IMR-90 (cell line): ENCODE measurements around the gene RXRB. TPM values are rescaled to one million over a fixed set of nuclear protein-coding genes. Genes with fewer than 3 reads are reported as not detected.

ENCODE experiments used
- ATAC-seq: fragments of 200-7000 bp; cut with Tn5 transposase; 2 replicates; pipeline ENCODE4 v1.9.1; 2020; ENCODE audit warnings: low read depth, mild to moderate bottlenecking, moderate library complexity
- BruUV-seq: library from RNA; stranded (reverse); fragments of 400-500 nt; replicated peaks from 2 replicates; lab custom pipeline; 2021; lab: Mats Ljungman, UMichigan
- CTCF ChIA-PET: fragments of 300-600 bp; formaldehyde crosslinking; extraction: SDS; loops from one replicate; lab custom pipeline; 2021; ENCODE audit warnings: antibody characterized with exemption; lab: Yijun Ruan, JAX
- POLR2A ChIA-PET: fragments of 300-600 bp; sonication (Branson Sonifier 250); formaldehyde crosslinking; loops from one replicate; lab custom pipeline; 2022; ENCODE audit warnings: antibody characterized with exemption; ENCODE audit not compliant: unreplicated experiment; lab: Charles Lee
- DNase-seq: peaks from one replicate; pipeline ENCODE4 v3.0.0; 2013
- H2AFZ ChIP-seq: replicated peaks from 2 replicates; pipeline ENCODE3; 2013; ENCODE audit warnings: low read length, mild to moderate bottlenecking; ENCODE audit not compliant: poor library complexity
- H2AK5ac ChIP-seq: 2 replicates; pipeline ENCODE4 v1.6.1; 2013; ENCODE audit warnings: low read depth, low read length, inconsistent platforms
- H2AK9ac ChIP-seq: replicated peaks from 2 replicates; pipeline ENCODE3; 2013; ENCODE audit warnings: mild to moderate bottlenecking, low read depth, low read length, moderate library complexity; ENCODE audit not compliant: poor library complexity
- H2BK120ac ChIP-seq: 2 replicates; pipeline ENCODE4 v1.6.1; 2013; ENCODE audit warnings: low read depth, low read length, inconsistent platforms
- H2BK15ac ChIP-seq: 3 replicates; pipeline ENCODE4 v1.6.1; 2013; ENCODE audit warnings: low read depth, low read length, inconsistent platforms
- H2BK20ac ChIP-seq: 2 replicates; pipeline ENCODE4 v1.6.1; 2013; ENCODE audit warnings: low read depth, mild to moderate bottlenecking, inconsistent platforms, low read length, moderate library complexity
- H2BK5ac ChIP-seq: 2 replicates; pipeline ENCODE4 v1.6.1; 2013; ENCODE audit warnings: mild to moderate bottlenecking, low read depth, low read length, inconsistent platforms; ENCODE audit not compliant: poor library complexity, severe bottlenecking
- H3K14ac ChIP-seq: replicated peaks from 2 replicates; pipeline ENCODE4 v1.6.1; 2013; ENCODE audit warnings: low read depth, low read length, inconsistent platforms
- H3K18ac ChIP-seq: 2 replicates; pipeline ENCODE4 v1.6.1; 2013; ENCODE audit warnings: low read depth, low read length, control low read depth
- H3K23ac ChIP-seq: 2 replicates; pipeline ENCODE4 v1.6.1; 2013; ENCODE audit warnings: low read depth, low read length, inconsistent platforms
- H3K27ac ChIP-seq: 2 replicates; pipeline ENCODE4 v1.5.1; 2013; ENCODE audit warnings: mild to moderate bottlenecking, control low read depth, low read length; ENCODE audit not compliant: insufficient read depth
- H3K27me3 ChIP-seq: 2 replicates; pipeline ENCODE4 v1.6.1; 2013; ENCODE audit warnings: low read length; ENCODE audit not compliant: control insufficient read depth, insufficient read depth
- H3K36me3 ChIP-seq: 2 replicates; pipeline ENCODE4 v1.6.1; 2013; ENCODE audit warnings: low read length, mixed read lengths; ENCODE audit not compliant: control insufficient read depth, insufficient read depth
- H3K4ac ChIP-seq: 2 replicates; pipeline ENCODE4 v1.6.1; 2013; ENCODE audit warnings: low read depth, low read length, inconsistent platforms
- H3K4me1 ChIP-seq: 2 replicates; pipeline ENCODE4 v1.6.1; 2013; ENCODE audit warnings: low read length, mixed read lengths; ENCODE audit not compliant: control insufficient read depth, insufficient read depth
- H3K4me2 ChIP-seq: 2 replicates; pipeline ENCODE4 v1.6.1; 2013; ENCODE audit warnings: low read depth, mild to moderate bottlenecking, control low read depth, low read length, moderate library complexity
- H3K4me3 ChIP-seq: 2 replicates; pipeline ENCODE4 v1.5.1; 2013; ENCODE audit warnings: low read depth, mild to moderate bottlenecking, control low read depth, low read length, moderate library complexity; ENCODE audit not compliant: insufficient read depth
- H3K56ac ChIP-seq: 2 replicates; pipeline ENCODE4 v1.6.1; 2013; ENCODE audit warnings: low read length, inconsistent platforms; ENCODE audit not compliant: insufficient read depth; ENCODE audit errors: extremely low read depth
- H3K79me1 ChIP-seq, 2 experiments: 2 replicates each; pipeline ENCODE4 v1.6.1; 2013; ENCODE audit warnings: low read length in 2 of 2, inconsistent platforms in 1 of 2, low read depth in 1 of 2
- H3K9ac ChIP-seq: 2 replicates; pipeline ENCODE4 v1.6.1; 2013; ENCODE audit warnings: low read depth, low read length, control low read depth
- H3K9me1 ChIP-seq: 2 replicates; pipeline ENCODE4 v1.6.1; 2013; ENCODE audit warnings: low read length, inconsistent platforms; ENCODE audit not compliant: insufficient read depth
- H3K9me3 ChIP-seq: 2 replicates; pipeline ENCODE4 v1.6.1; 2013; ENCODE audit warnings: low read length; ENCODE audit not compliant: control insufficient read depth, insufficient read depth
- H4K20me1 ChIP-seq: 2 replicates; pipeline ENCODE4 v1.6.1; 2013; ENCODE audit warnings: low read length, inconsistent platforms; ENCODE audit not compliant: insufficient read depth
- H4K5ac ChIP-seq: 2 replicates; pipeline ENCODE4 v1.6.1; 2013; ENCODE audit warnings: mild to moderate bottlenecking, low read depth, low read length, control low read depth
- H4K8ac ChIP-seq, 2 experiments: 2 replicates each; pipeline ENCODE4 v1.6.1; 2013; ENCODE audit warnings: low read depth in 2 of 2, low read length in 2 of 2, control low read depth in 1 of 2, inconsistent platforms in 1 of 2
- H4K91ac ChIP-seq: 2 replicates; pipeline ENCODE4 v1.6.1; 2013; ENCODE audit warnings: low read depth, low read length, inconsistent platforms; ENCODE audit not compliant: insufficient read depth
- CEBPB ChIP-seq: IDR thresholded peaks from 2 replicates; pipeline ENCODE4 v1.6.1; 2012; ENCODE audit warnings: low read depth, low read length, improper control_type of control experiment
- FOS ChIP-seq: fragments of 150-350 bp; IDR thresholded peaks from 2 replicates; pipeline ENCODE4 v1.6.1; 2016; ENCODE audit warnings: low read depth, low read length
- MAFK ChIP-seq: IDR thresholded peaks from 2 replicates; pipeline ENCODE4 v1.6.1; 2012; ENCODE audit warnings: low read depth, low read length, improper control_type of control experiment
- MXI1 ChIP-seq: IDR thresholded peaks from 2 replicates; pipeline ENCODE4 v1.6.1; 2012; ENCODE audit warnings: low read depth, mild to moderate bottlenecking, low read length, moderate library complexity, borderline replicate concordance
- RAD21 ChIP-seq: IDR thresholded peaks from 2 replicates; pipeline ENCODE4 v1.6.1; 2012; ENCODE audit warnings: low read length, improper control_type of control experiment
- RCOR1 ChIP-seq: IDR thresholded peaks from 2 replicates; pipeline ENCODE4 v1.6.1; 2012; ENCODE audit warnings: mild to moderate bottlenecking, low read length, improper control_type of control experiment; ENCODE audit not compliant: insufficient replicate concordance
- RFX5 ChIP-seq: IDR thresholded peaks from 2 replicates; pipeline ENCODE4 v1.8.0; 2012; ENCODE audit warnings: low read depth, mild to moderate bottlenecking, low read length, moderate library complexity
- SMC3 ChIP-seq: fragments of 150-350 bp; IDR thresholded peaks from 2 replicates; pipeline ENCODE4 v1.6.1; 2016; ENCODE audit warnings: low read depth, mild to moderate bottlenecking, antibody characterized with exemption, low read length, moderate library complexity
- WGBS, 2 experiments: methylation state at CpG; one replicate each; pipeline versions ENCODE4 v1.1.5 to v1.1.7; 2013; ENCODE audit warnings: missing lambda C conversion rate in 2 of 2; ENCODE audit not compliant: insufficient read length in 1 of 2; ENCODE audit errors: extremely low coverage in 2 of 2; 5-methylcytosine and 5-hydroxymethylcytosine counted together
- dilution Hi-C: fragments of 300-500 bp; cut with HindIII; formaldehyde crosslinking; loops from one replicate; pipeline ENCODE4 v1.14.3; 2018; ENCODE audit warnings: low sequenced_read_pairs; ENCODE audit not compliant: unreplicated experiment
- in situ Hi-C: fragments of 300-500 bp; cut with MboI; formaldehyde crosslinking; loops from 3 replicates; pipeline ENCODE4 v1.14.3; 2019; ENCODE audit warnings: low sequenced_read_pairs, inconsistent platforms, mixed read lengths
- intact Hi-C: fragments of 100-400 bp; cut with micrococcal nuclease; formaldehyde crosslinking; loops from 2 replicates; pipeline ENCODE4 v1.10.0; 2022
- polyA plus RNA-seq, 3 experiments: library from polyadenylated mRNA; depleted of rRNA; stranded (reverse); fragments of >200 nt; gene quantifications; 2 replicates each; pipeline ENCODE4 v1.2.3, GENCODE V29; 2012; ENCODE audit warnings: low replicate concordance in 1 of 3
- total RNA-seq: library from RNA; depleted of rRNA; stranded (reverse); fragments of >200 nt; gene quantifications from 2 replicates; pipeline ENCODE4 v1.2.3, GENCODE V29; 2012
- TF ChIP-seq, protein P1 (sequence below): fragments of 150-350 bp; IDR thresholded peaks from 2 replicates; pipeline ENCODE4 v1.6.1; 2016; ENCODE audit warnings: low read depth, mild to moderate bottlenecking, low read length, moderate library complexity, borderline replicate concordance
- TF ChIP-seq, protein P2 (sequence below): fragments of 150-350 bp; IDR thresholded peaks from 2 replicates; pipeline ENCODE4 v1.6.1; 2017; ENCODE audit warnings: mild to moderate bottlenecking, antibody characterized with exemption, low read length, low read depth

RXRB gene
- total and polyA plus RNA-seq, 2 of the 4 experiments (the other 2 are of a cell fraction) = 18.6 to 53.7 TPM

DNA sequence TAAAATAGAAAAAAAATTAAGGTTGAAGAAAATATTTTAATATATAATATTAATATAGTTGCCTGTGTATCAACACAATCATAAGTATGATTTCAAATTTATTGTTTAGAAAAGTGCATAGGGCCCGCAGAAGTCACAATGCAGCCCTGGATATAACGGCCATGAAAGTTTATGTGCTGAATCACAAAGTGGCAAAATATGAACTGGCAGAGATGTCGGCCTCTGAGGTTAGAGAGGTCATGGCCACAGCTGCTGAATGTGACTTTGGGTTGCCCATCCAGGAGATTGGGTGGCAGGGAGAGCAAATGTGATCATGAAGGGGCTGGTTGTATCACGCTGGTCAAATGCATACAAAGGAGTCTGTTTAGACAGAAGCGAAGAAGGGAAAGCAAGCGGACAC, 43.9 kb downstream of the RXRB start:
- no peaks in the 10 kb centered on the region for H3K79me1 ChIP-seq
- H2BK120ac ChIP-seq = no peak overlapping the region
- no peak overlapping the region for H2AK9ac ChIP-seq
- 70% methylated on average over 2 of the region's 6 CpGs; no CpG with 5 or more reads in 1 of the 2 experiments for WGBS, 2 experiments
- no peak overlapping the region for H3K4ac ChIP-seq
- ATAC-seq = no peak
- no peak overlapping the region for H3K14ac ChIP-seq
- H3K9ac ChIP-seq = no peak overlapping the region
- dilution Hi-C loops = no loop called here
- ChIA-PET CTCF (interaction anchor here (0.8 to 1.4 kb wide), 3 partner anchors 9 to 142 kb away, joined by 3 to 5 read pairs (median 3); no protein-coding TSS in a partner anchor), POLR2A (no interaction called here)
- H2AK5ac ChIP-seq = no peak overlapping the region
- peaks cover 3% of the 10 kb centered on the region; the same call in 1 of the 2 replicates for H3K9me3 ChIP-seq
- no peak overlapping the region for H2BK15ac ChIP-seq
- peaks cover 7% of the 10 kb centered on the region for H3K27me3 ChIP-seq
- H4K20me1 ChIP-seq = no peaks in the 10 kb centered on the region
- H3K56ac ChIP-seq = no peak overlapping the region
- no peaks in the 10 kb centered on the region for H3K9me1 ChIP-seq
- H4K5ac ChIP-seq = no peak overlapping the region
- BruUV-seq = no TSS peak
- H2BK5ac ChIP-seq = no peak overlapping the region
- in situ Hi-C loops = no loop called here
- TF ChIP-seq MXI1 = no peak
- TF ChIP-seq RCOR1 = no peak
- TF ChIP-seq SMC3 = no peak
- TF ChIP-seq RAD21 = no peak
- no peak for TF ChIP-seq CEBPB
- no peak for TF ChIP-seq MAFK
- no peak for TF ChIP-seq RFX5
- TF ChIP-seq, protein P1, sequence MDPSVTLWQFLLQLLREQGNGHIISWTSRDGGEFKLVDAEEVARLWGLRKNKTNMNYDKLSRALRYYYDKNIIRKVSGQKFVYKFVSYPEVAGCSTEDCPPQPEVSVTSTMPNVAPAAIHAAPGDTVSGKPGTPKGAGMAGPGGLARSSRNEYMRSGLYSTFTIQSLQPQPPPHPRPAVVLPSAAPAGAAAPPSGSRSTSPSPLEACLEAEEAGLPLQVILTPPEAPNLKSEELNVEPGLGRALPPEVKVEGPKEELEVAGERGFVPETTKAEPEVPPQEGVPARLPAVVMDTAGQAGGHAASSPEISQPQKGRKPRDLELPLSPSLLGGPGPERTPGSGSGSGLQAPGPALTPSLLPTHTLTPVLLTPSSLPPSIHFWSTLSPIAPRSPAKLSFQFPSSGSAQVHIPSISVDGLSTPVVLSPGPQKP = no peak
- TF ChIP-seq, protein P2, sequence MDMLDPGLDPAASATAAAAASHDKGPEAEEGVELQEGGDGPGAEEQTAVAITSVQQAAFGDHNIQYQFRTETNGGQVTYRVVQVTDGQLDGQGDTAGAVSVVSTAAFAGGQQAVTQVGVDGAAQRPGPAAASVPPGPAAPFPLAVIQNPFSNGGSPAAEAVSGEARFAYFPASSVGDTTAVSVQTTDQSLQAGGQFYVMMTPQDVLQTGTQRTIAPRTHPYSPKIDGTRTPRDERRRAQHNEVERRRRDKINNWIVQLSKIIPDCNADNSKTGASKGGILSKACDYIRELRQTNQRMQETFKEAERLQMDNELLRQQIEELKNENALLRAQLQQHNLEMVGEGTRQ = no peak
- TF ChIP-seq FOS = no peak
- no peak overlapping the region for H3K23ac ChIP-seq
- no peak overlapping the region for H4K8ac ChIP-seq
- no peak overlapping the region for H3K4me3 ChIP-seq
- no peak overlapping the region for H2AFZ ChIP-seq
- H4K91ac ChIP-seq = no peak overlapping the region
- no peak overlapping the region for H3K4me2 ChIP-seq
- H3K27ac ChIP-seq = no peak overlapping the region
- DNase-seq = no peak
- no peak overlapping the region for H3K18ac ChIP-seq
- H2BK20ac ChIP-seq = no peak overlapping the region
- no peaks in the 10 kb centered on the region for H3K36me3 ChIP-seq
- peaks cover 3% of the 10 kb centered on the region; the same call in 1 of the 2 replicates for H3K4me1 ChIP-seq
- intact Hi-C loops = no loop called here
